ENCODE results near the gene RAD52.

Gene RAD52

GRCh38 chr12:981961-982360, 32.5 kb upstream of the RAD52 start:
- DNase-seq (ENCODE audit: extremely low spot score), result no peak
- CTCF ChIA-PET, result no interaction called here
- TF ChIP-seq, protein P1, sequence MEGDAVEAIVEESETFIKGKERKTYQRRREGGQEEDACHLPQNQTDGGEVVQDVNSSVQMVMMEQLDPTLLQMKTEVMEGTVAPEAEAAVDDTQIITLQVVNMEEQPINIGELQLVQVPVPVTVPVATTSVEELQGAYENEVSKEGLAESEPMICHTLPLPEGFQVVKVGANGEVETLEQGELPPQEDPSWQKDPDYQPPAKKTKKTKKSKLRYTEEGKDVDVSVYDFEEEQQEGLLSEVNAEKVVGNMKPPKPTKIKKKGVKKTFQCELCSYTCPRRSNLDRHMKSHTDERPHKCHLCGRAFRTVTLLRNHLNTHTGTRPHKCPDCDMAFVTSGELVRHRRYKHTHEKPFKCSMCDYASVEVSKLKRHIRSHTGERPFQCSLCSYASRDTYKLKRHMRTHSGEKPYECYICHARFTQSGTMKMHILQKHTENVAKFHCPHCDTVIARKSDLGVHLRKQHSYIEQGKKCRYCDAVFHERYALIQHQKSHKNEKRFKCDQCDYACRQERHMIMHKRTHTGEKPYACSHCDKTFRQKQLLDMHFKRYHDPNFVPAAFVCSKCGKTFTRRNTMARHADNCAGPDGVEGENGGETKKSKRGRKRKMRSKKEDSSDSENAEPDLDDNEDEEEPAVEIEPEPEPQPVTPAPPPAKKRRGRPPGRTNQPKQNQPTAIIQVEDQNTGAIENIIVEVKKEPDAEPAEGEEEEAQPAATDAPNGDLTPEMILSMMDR (IDR thresholded peaks at IDR 0.05; ENCODE audit: control extremely low read depth, extremely low read depth, low read depth, missing control alignments), result no peak
- POLR2A ChIA-PET, result no interaction called here

DNA sequence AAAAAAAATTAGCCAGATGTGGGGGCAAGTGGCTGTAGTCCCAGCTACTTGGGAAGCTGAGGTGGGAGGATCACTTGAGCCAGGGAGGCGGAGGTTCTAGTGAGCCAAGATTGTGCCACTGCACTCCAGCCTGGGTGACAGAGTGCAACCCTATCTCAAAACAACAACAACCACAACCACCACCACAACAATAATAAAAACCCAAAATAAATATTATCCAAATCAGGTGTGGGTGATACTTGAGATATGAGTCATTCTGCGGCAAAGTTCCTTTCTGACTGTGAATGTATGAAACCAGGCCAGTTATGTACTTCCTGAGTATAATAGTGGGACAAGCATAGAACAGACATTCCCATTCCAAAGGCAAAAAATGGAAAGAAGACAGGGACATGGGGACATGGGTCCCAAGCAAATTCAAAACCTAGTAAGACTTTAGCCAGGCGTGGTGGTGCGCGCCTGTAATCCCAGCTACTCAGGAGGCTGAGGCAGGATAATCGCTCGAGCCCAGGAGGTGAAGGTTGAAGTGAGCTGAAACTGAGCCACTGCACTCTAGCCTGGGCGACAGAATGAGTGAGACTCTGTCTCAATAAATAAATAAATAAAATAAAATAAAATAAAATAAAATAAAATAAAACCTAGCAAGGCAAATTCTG, 31.8 kb upstream of the RAD52 start:
- TF ChIP-seq, protein P1 (IDR thresholded peaks at IDR 0.05; ENCODE audit: control extremely low read depth, extremely low read depth, low read depth, missing control alignments), result no peak
- CTCF ChIA-PET, result interaction anchor here (1.5 kb wide), 1 partner anchor 32 kb away, joined by 3 read pairs; the partner anchor contains the start of gene RAD52
- DNase-seq (ENCODE audit: extremely low spot score), result no peak
- POLR2A ChIA-PET, result no interaction called here

GRCh38 chr12:979349-979748, 29.9 kb upstream of the RAD52 start:
- ChIA-PET CTCF (interaction anchor here (1.9 kb wide), 1 partner anchor 30 kb away, joined by 6 read pairs; the partner anchor contains the start of gene RAD52), POLR2A (no interaction called here)
- no peak for DNase-seq (ENCODE audit: extremely low spot score)
- TF ChIP-seq, protein P1 (IDR thresholded peaks at IDR 0.05; ENCODE audit: control extremely low read depth, extremely low read depth, low read depth, missing control alignments), result no peak

DNA sequence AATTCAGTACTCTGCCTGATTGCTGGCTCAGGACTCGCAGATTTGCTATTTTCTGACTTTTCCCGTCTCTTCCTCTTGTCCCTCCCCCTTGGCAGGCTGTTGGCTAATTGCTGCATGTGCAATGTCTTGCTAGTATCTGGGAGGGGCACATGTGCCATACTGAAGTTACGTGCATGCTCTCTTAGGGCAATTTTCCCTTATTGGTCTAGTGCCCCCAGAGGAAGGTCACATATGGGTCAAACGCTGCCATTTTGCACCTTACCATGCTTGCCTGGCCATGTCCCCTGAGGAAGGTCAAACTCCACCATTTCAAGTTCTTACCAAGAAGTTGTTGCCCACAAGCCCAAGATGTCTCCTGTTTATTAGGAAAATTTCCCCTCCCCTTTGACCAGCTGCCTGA, 27.7 kb upstream of the RAD52 start:
- TF ChIP-seq, protein P1 (IDR thresholded peaks at IDR 0.05; ENCODE audit: control extremely low read depth, extremely low read depth, low read depth, missing control alignments), result no peak
- ChIA-PET CTCF (interaction anchor here (1.7 kb wide), 1 partner anchor 15 kb away, joined by 4 read pairs; no protein-coding TSS in a partner anchor), POLR2A (no interaction called here)
- DNase-seq (ENCODE audit: extremely low spot score), result no peak

GRCh38 chr12:976644-977043, 27.1 kb upstream of the RAD52 start:
- DNase-seq (ENCODE audit: extremely low spot score), result no peak
- TF ChIP-seq, protein P1 (IDR thresholded peaks at IDR 0.05; ENCODE audit: control extremely low read depth, extremely low read depth, low read depth, missing control alignments), result no peak
- ChIA-PET CTCF (interaction anchor here (1.7 kb wide), 1 partner anchor 16 kb away, joined by 4 read pairs; no protein-coding TSS in a partner anchor), POLR2A (no interaction called here)

DNA sequence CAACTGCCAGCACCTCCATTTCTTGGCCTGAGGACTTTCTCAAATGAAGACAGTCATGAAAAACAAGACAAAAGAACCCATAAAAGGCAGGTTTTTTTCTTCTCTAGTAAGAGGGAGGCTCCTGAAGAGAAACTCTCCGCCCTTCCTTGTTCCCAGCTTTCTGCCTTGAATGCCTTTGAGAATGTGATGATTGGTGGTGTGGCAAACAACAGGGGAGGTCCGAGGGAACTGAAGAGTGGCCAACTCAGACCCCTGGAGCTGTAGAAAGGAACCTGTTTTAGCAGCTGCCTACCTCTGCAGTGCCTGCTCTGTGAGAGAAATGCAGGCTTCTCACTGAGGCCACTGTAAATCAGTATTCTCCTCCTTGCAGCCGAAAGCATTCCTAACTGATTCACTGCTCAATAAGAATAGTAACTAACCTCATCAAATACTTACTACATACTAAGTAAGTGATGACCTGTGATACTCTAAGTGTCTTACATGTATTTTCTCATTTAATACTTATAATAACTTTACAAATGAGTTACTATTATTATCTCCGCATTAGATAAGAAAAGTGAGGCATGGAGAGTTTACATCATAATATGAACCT, 24.9 kb upstream of the RAD52 start:
- no peak for DNase-seq (ENCODE audit: extremely low spot score)
- TF ChIP-seq, protein P1 (IDR thresholded peaks at IDR 0.05; ENCODE audit: control extremely low read depth, extremely low read depth, low read depth, missing control alignments), result no peak
- CTCF ChIA-PET, result interaction anchor here (1.0 to 1.5 kb wide), 3 partner anchors 14 to 25 kb away, joined by 3 to 5 read pairs (median 3); partner anchors contain the start of gene RAD52
- POLR2A ChIA-PET, result no interaction called here
